T-helper 1 cell treated with Interleukin-12 subunit alpha and Interleukin-12 subunit beta and Interleukin-4 antibody, amounts not matched to agents 30 μg/mL and 1 μg/mL, for 36 hours (primary cell): ENCODE data around the gene TCN1.
"Not testable (repeated sequence)": the region's sequence is repeated elsewhere in the genome, so short reads cannot be mapped to it uniquely, and the experiment has no call there.

ENCODE experiments used
- H3K27ac Mint-ChIP-seq: one replicate; pipeline ENCODE4 v1.8.0; 2021; ENCODE audit warnings: mild to moderate bottlenecking, mixed read lengths
- H3K27me3 Mint-ChIP-seq: one replicate; pipeline ENCODE4 v1.8.0; 2021; ENCODE audit warnings: low read depth, mixed read lengths
- H3K36me3 Mint-ChIP-seq: one replicate; pipeline ENCODE4 v1.8.0; 2021; ENCODE audit warnings: low read depth, mixed read lengths
- H3K4me1 Mint-ChIP-seq: one replicate; pipeline ENCODE4 v1.8.0; 2021; ENCODE audit warnings: low read depth, mixed read lengths
- H3K4me3 Mint-ChIP-seq: one replicate; pipeline ENCODE4 v1.8.0; 2021; ENCODE audit warnings: mild to moderate bottlenecking, moderate library complexity, mixed read lengths
- H3K9me3 Mint-ChIP-seq: one replicate; pipeline ENCODE4 v1.8.0; 2021; ENCODE audit warnings: mixed read lengths

TCN1 gene

GRCh38 chr11:59866397-59866796, at the start of gene TCN1:
Gene TCN1, minus strand, starts transcription at chr11:59866487. Its CDS starts 17 bp downstream, at chr11:59866470.
- H3K27me3 Mint-ChIP-seq: peaks cover 12% of the 10 kb centered on the region
- H3K4me3 Mint-ChIP-seq: no peak within 1 kb of the TSS
- no peaks in the 10 kb centered on the region for H3K4me1 Mint-ChIP-seq
- H3K9me3 Mint-ChIP-seq: no peaks in the 10 kb centered on the region
- no peak within 1 kb of the TSS for H3K27ac Mint-ChIP-seq
- H3K36me3 Mint-ChIP-seq: no peaks in the 10 kb centered on the region

- not testable (repeated sequence) for H3K27ac Mint-ChIP-seq, H3K4me3 Mint-ChIP-seq, H3K27me3 Mint-ChIP-seq, H3K4me1 Mint-ChIP-seq, H3K9me3 Mint-ChIP-seq, H3K36me3 Mint-ChIP-seq
Measured at GRCh38 chr11:59903569-59903968, 37.3 kb upstream of the TCN1 start.

- Mint-ChIP-seq H3K4me3 (no peak overlapping the region), H3K4me1 (no peaks in the 10 kb centered on the region), H3K27me3 (no peaks in the 10 kb centered on the region), H3K36me3 (no peaks in the 10 kb centered on the region), H3K9me3 (no peaks in the 10 kb centered on the region), H3K27ac (no peak overlapping the region)
Measured at GRCh38 chr11:59901306-59901705, 35.0 kb upstream of the TCN1 start.

- H3K27me3 Mint-ChIP-seq: no peaks in the 10 kb centered on the region
- H3K4me3 Mint-ChIP-seq: no peak overlapping the region
- no peak overlapping the region for H3K27ac Mint-ChIP-seq
- H3K9me3 Mint-ChIP-seq: no peaks in the 10 kb centered on the region
- H3K4me1 Mint-ChIP-seq: no peaks in the 10 kb centered on the region
- no peaks in the 10 kb centered on the region for H3K36me3 Mint-ChIP-seq
Measured at GRCh38 chr11:59900366-59901126, 34.3 kb upstream of the TCN1 start.

- no peak overlapping the region for H3K4me3 Mint-ChIP-seq
- H3K27me3 Mint-ChIP-seq: no peaks in the 10 kb centered on the region
- no peaks in the 10 kb centered on the region for H3K36me3 Mint-ChIP-seq
- no peak overlapping the region for H3K27ac Mint-ChIP-seq
- H3K9me3 Mint-ChIP-seq: no peaks in the 10 kb centered on the region
- no peaks in the 10 kb centered on the region for H3K4me1 Mint-ChIP-seq
Measured at GRCh38 chr11:59899532-59899931, 33.2 kb upstream of the TCN1 start.

GRCh38 chr11:59898650-59899049, 32.4 kb upstream of the TCN1 start:
- Mint-ChIP-seq H3K27me3 (no peaks in the 10 kb centered on the region), H3K27ac (no peak overlapping the region), H3K9me3 (no peaks in the 10 kb centered on the region), H3K4me1 (no peaks in the 10 kb centered on the region), H3K36me3 (no peaks in the 10 kb centered on the region), H3K4me3 (no peak overlapping the region)

GRCh38 chr11:59898046-59898445, 31.8 kb upstream of the TCN1 start:
- Mint-ChIP-seq H3K4me3 (no peak overlapping the region), H3K9me3 (no peaks in the 10 kb centered on the region), H3K27ac (no peak overlapping the region), H3K36me3 (no peaks in the 10 kb centered on the region), H3K27me3 (no peaks in the 10 kb centered on the region), H3K4me1 (no peaks in the 10 kb centered on the region)

GRCh38 chr11:59894616-59895015, 28.3 kb upstream of the TCN1 start:
- H3K9me3 Mint-ChIP-seq: peaks cover 14% of the 10 kb centered on the region
- H3K27me3 Mint-ChIP-seq: no peaks in the 10 kb centered on the region
- no peak overlapping the region for H3K4me3 Mint-ChIP-seq
- no peaks in the 10 kb centered on the region for H3K4me1 Mint-ChIP-seq
- H3K27ac Mint-ChIP-seq: no peak overlapping the region
- H3K36me3 Mint-ChIP-seq: no peaks in the 10 kb centered on the region

GRCh38 chr11:59891781-59892181, 25.5 kb upstream of the TCN1 start:
- peaks cover 38% of the 10 kb centered on the region for H3K9me3 Mint-ChIP-seq
- no peaks in the 10 kb centered on the region for H3K4me1 Mint-ChIP-seq
- no peak overlapping the region for H3K27ac Mint-ChIP-seq
- no peaks in the 10 kb centered on the region for H3K36me3 Mint-ChIP-seq
- H3K27me3 Mint-ChIP-seq: no peaks in the 10 kb centered on the region
- no peak overlapping the region for H3K4me3 Mint-ChIP-seq

- H3K9me3 Mint-ChIP-seq: peaks cover 44% of the 10 kb centered on the region
- H3K36me3 Mint-ChIP-seq, H3K27ac Mint-ChIP-seq, H3K4me1 Mint-ChIP-seq, H3K4me3 Mint-ChIP-seq, H3K27me3 Mint-ChIP-seq: not testable (repeated sequence)
Measured at GRCh38 chr11:59887156-59887555, 20.9 kb upstream of the TCN1 start.

- no peaks in the 10 kb centered on the region for H3K27me3 Mint-ChIP-seq
- H3K4me1 Mint-ChIP-seq: no peaks in the 10 kb centered on the region
- no peak overlapping the region for H3K4me3 Mint-ChIP-seq
- no peaks in the 10 kb centered on the region for H3K36me3 Mint-ChIP-seq
- peaks cover 20% of the 10 kb centered on the region for H3K9me3 Mint-ChIP-seq
- no peak overlapping the region for H3K27ac Mint-ChIP-seq
Measured at GRCh38 chr11:59883597-59883996, 17.3 kb upstream of the TCN1 start.

GRCh38 chr11:59879567-59879966, 13.3 kb upstream of the TCN1 start:
- Mint-ChIP-seq H3K27ac (no peak overlapping the region), H3K9me3 (no peaks in the 10 kb centered on the region), H3K4me1 (no peaks in the 10 kb centered on the region), H3K27me3 (peaks cover 3% of the 10 kb centered on the region), H3K36me3 (no peaks in the 10 kb centered on the region), H3K4me3 (no peak overlapping the region)

GRCh38 chr11:59878575-59878974, 12.3 kb upstream of the TCN1 start, which contains the start of gene OOSP3:
Gene OOSP3, plus strand, starts transcription at chr11:59878782. Its CDS starts 27 bp downstream, at chr11:59878809.
- H3K36me3 Mint-ChIP-seq: no peaks in the 10 kb centered on the region
- no peaks in the 10 kb centered on the region for H3K9me3 Mint-ChIP-seq
- H3K27me3 Mint-ChIP-seq: peaks cover 3% of the 10 kb centered on the region
- H3K27ac Mint-ChIP-seq: no peak within 1 kb of the TSS
- no peaks in the 10 kb centered on the region for H3K4me1 Mint-ChIP-seq
- H3K4me3 Mint-ChIP-seq: no peak within 1 kb of the TSS

- Mint-ChIP-seq H3K9me3 (no peaks in the 10 kb centered on the region), H3K4me1 (no peaks in the 10 kb centered on the region), H3K36me3 (no peaks in the 10 kb centered on the region), H3K27me3 (peaks cover 3% of the 10 kb centered on the region), H3K27ac (no peak overlapping the region), H3K4me3 (no peak overlapping the region)
Measured at GRCh38 chr11:59877784-59878183, 11.5 kb upstream of the TCN1 start.

- H3K36me3 Mint-ChIP-seq: no peaks in the 10 kb centered on the region
- H3K4me1 Mint-ChIP-seq: no peaks in the 10 kb centered on the region
- peaks cover 3% of the 10 kb centered on the region for H3K27me3 Mint-ChIP-seq
Measured at GRCh38 chr11:59877325-59877724, 11.0 kb upstream of the TCN1 start.

More at GRCh38 chr11:59877325-59877724, 11.0 kb upstream of the TCN1 start:
- Mint-ChIP-seq H3K27ac (no peak overlapping the region), H3K4me3 (no peak overlapping the region), H3K9me3 (no peaks in the 10 kb centered on the region)
